HepG2 (cell line): ENCODE measurements around the gene TNFAIP8L2. TPM values are rescaled to one million over a fixed set of nuclear protein-coding genes. Genes with fewer than 3 reads are reported as not detected.

ENCODE experiments used
- ADNP ChIP-seq: sonication (generic); formaldehyde crosslinking; IDR thresholded peaks from 2 replicates; pipeline ENCODE4 v1.4.0; 2020; ENCODE audit warnings: missing genetic modification reagents
- ARID5B ChIP-seq: IDR thresholded peaks from 2 replicates; pipeline ENCODE4 v1.4.0; 2020; ENCODE audit warnings: mild to moderate bottlenecking, missing genetic modification reagents
- FOXP1 ChIP-seq, 2 experiments: fragments of 450-650 bp in 1 of 2; IDR thresholded peaks; 2 replicates each; pipeline ENCODE4 v1.6.1; 2017 to 2018; ENCODE audit warnings: antibody characterized with exemption in 1 of 2
- TBL1XR1 ChIP-seq: fragments of 150-350 bp; IDR thresholded peaks from 2 replicates; pipeline ENCODE4 v1.6.1; 2014; ENCODE audit warnings: borderline replicate concordance, low read length; ENCODE audit not compliant: partially characterized antibody
- TBX3 ChIP-seq: fragments of 450-650 bp; IDR thresholded peaks from 2 replicates; pipeline ENCODE4 v1.6.1; 2017; ENCODE audit warnings: antibody characterized with exemption, mild to moderate bottlenecking, inconsistent platforms, borderline replicate concordance
- ZHX2 ChIP-seq, 2 experiments: sonication (generic) in 1 of 2; formaldehyde crosslinking in 1 of 2; IDR thresholded peaks; 2 replicates each; pipeline versions ENCODE4 v1.6.1 to v1.9.0; 2014 to 2022; ENCODE audit warnings: antibody characterized with exemption in 1 of 2, borderline replicate concordance in 1 of 2, inconsistent platforms in 1 of 2, low read depth in 1 of 2, missing genetic modification reagents in 1 of 2
- ZNF12 ChIP-seq: sonication (generic); formaldehyde crosslinking; IDR thresholded peaks from 2 replicates; pipeline ENCODE4 v1.5.0; 2020; ENCODE audit warnings: missing genetic modification reagents
- ZNF512 ChIP-seq: sonication (generic); formaldehyde crosslinking; IDR thresholded peaks from 2 replicates; pipeline ENCODE4 v1.4.0; 2020; ENCODE audit warnings: mild to moderate bottlenecking, missing genetic modification reagents
- ZNF710 ChIP-seq: sonication (generic); formaldehyde crosslinking; IDR thresholded peaks from 2 replicates; pipeline ENCODE4 v1.5.0; 2020; ENCODE audit warnings: mild to moderate bottlenecking, missing genetic modification reagents, borderline replicate concordance
- ZNF784 ChIP-seq: sonication (generic); formaldehyde crosslinking; IDR thresholded peaks from 2 replicates; pipeline ENCODE4 v1.5.1; 2020; ENCODE audit warnings: missing genetic modification reagents, mild to moderate bottlenecking, borderline replicate concordance
- ZNF879 ChIP-seq: sonication (generic); formaldehyde crosslinking; IDR thresholded peaks from 2 replicates; pipeline ENCODE4 v1.8.1; 2023; ENCODE audit warnings: missing genetic modification reagents
- polyA plus RNA-seq, 8 experiments: library from polyadenylated mRNA; depleted of rRNA in 3 of 8; stranded (reverse) in 7 of 8; unstranded in 1 of 8; fragments of >200 nt; fragmentation: Illumina TruSeq in 4 of 8; extraction: Trizol in 4 of 8; gene quantifications; 2 replicates each; pipeline versions ENCODE4 v1.2.1 to v1.2.3, GENCODE V29; 2011 to 2016; ENCODE audit warnings: low read depth in 4 of 8, missing spikeins in 1 of 8, mixed read lengths in 1 of 8; ENCODE audit not compliant: insufficient read depth in 1 of 8
- total RNA-seq, 5 experiments: library from RNA; depleted of rRNA; stranded (reverse); fragments of >200 nt; fragmentation: Illumina TruSeq; extraction: Trizol; gene quantifications; 2 replicates each; pipeline ENCODE4 v1.2.3, GENCODE V29; 2016; ENCODE audit warnings: low read depth in 1 of 5

TNFAIP8L2 gene
- total and polyA plus RNA-seq, 2 of the 13 experiments (the other 11 are each of a cell fraction or from before 2014, with no cell fraction given) = not detected

GRCh38 chr1:151165738-151166504 is 9.5 kb downstream of the TNFAIP8L2 start, which contains the start of the genes LYSMD1 and SCNM1 (continued):
- peak; percentile 63 for TF ChIP-seq TBL1XR1
- no peak for TF ChIP-seq ZNF512 (CRISPR knock-in tag)
- TF ChIP-seq FOXP1 (IDR thresholded peaks at IDR 0.05) = no peak
- TF ChIP-seq FOXP1 (CRISPR knock-in tag; IDR thresholded peaks at IDR 0.05) = no peak
- no peak for TF ChIP-seq ZNF710 (CRISPR knock-in tag)
- TF ChIP-seq ZNF12 (CRISPR knock-in tag) = peak; percentile 47; the same call in 1 of the 2 replicates
- no peak for TF ChIP-seq ADNP (CRISPR knock-in tag)
- TF ChIP-seq TBX3 = 0 out of 2 replicates have a peak, but pooled peaks have one; percentile 16
- TF ChIP-seq ZNF784 = peak; percentile 66; the same call in 1 of the 2 replicates
- 0 out of 2 replicates have a peak, but pooled peaks have one; percentile 61 for TF ChIP-seq ZNF879 (CRISPR knock-in tag)
- TF ChIP-seq ZHX2 (IDR thresholded peaks at IDR 0.05; ENCODE audit: low read depth) = peak; percentile 54; the same call in 1 of the 2 replicates
- no peak for TF ChIP-seq ZHX2 (CRISPR knock-in tag; IDR thresholded peaks at IDR 0.05; ENCODE audit: borderline replicate concordance)
- TF ChIP-seq ARID5B (CRISPR knock-in tag) = peak; percentile 46; the same call in 1 of the 2 replicates
